Small intestine (tissue), 7 donors: Measurements from ENCODE around the gene DNAJB14. TPM values are rescaled to one million over a fixed set of nuclear protein-coding genes. Genes with fewer than 3 reads are reported as not detected.

Experiments
- DNase-seq, 2 donors: peaks; one replicate each; pipeline versions ENCODE4 v3.0.0 to v3.0.0-alpha.2; 2013
- FAIRE-seq: peaks from 2 replicates; lab custom pipeline; 2012; peaks lifted over from hg19 to GRCh38; lab: Jason Lieb, UNC
- H3K27ac ChIP-seq, 3 donors: one replicate each; pipeline ENCODE4 v1.5.1; 2013; ENCODE audit warnings: low read length in 2 of 3, mild to moderate bottlenecking in 2 of 3, control low read depth in 1 of 3, inconsistent platforms in 1 of 3, low read depth in 1 of 3, moderate library complexity in 1 of 3
- H3K27me3 ChIP-seq, 3 donors: one replicate each; pipeline ENCODE4 v1.6.1; 2013; ENCODE audit warnings: low read length in 3 of 3, inconsistent platforms in 1 of 3; ENCODE audit not compliant: control insufficient read depth in 3 of 3, insufficient read depth in 3 of 3
- H3K36me3 ChIP-seq, 3 donors: one replicate each; pipeline ENCODE4 v1.6.1; 2013; ENCODE audit warnings: low read length in 3 of 3, inconsistent platforms in 1 of 3, low read depth in 1 of 3, mild to moderate bottlenecking in 1 of 3, moderate library complexity in 1 of 3; ENCODE audit not compliant: control insufficient read depth in 3 of 3, insufficient read depth in 2 of 3
- H3K4me1 ChIP-seq, 3 donors: one replicate each; pipeline ENCODE4 v1.6.1; 2013; ENCODE audit warnings: low read length in 2 of 3, inconsistent platforms in 1 of 3, low read depth in 1 of 3, mild to moderate bottlenecking in 1 of 3, moderate library complexity in 1 of 3; ENCODE audit not compliant: control insufficient read depth in 3 of 3, insufficient read depth in 2 of 3
- H3K4me3 ChIP-seq, 3 donors: one replicate each; pipeline ENCODE4 v1.5.1; 2013; ENCODE audit warnings: low read length in 3 of 3, control low read depth in 1 of 3, inconsistent platforms in 1 of 3, low read depth in 1 of 3, mild to moderate bottlenecking in 1 of 3, moderate library complexity in 1 of 3
- H3K9me3 ChIP-seq, 2 donors: one replicate each; pipeline ENCODE4 v1.6.1; 2013; ENCODE audit warnings: low read depth in 1 of 2, low read length in 1 of 2; ENCODE audit not compliant: control insufficient read depth in 2 of 2, insufficient read depth in 1 of 2
- whole genome bisulfite sequencing, 3 donors: extraction: QIAGEN DNeasy Blood & Tissue Kit; methylation state at CpG; one replicate each; pipeline ENCODE4 v1.1.7; 2013; 5-methylcytosine and 5-hydroxymethylcytosine counted together
- polyA plus RNA-seq, 4 donors: library from polyadenylated mRNA; stranded (reverse) in 3 of 4; unstranded in 1 of 4; fragments of 200-250 nt in 3 of 4; fragments of 120-200 nt in 1 of 4; gene quantifications; one replicate each; pipeline versions ENCODE4 v1.2.1 to v1.2.3, GENCODE V29; 2013
- donor health status: healthy with polysubstance abuse.
- donor health status: control.
- donor health status: control.
- donor health status: Bipolar disorder and iron deficiency.
- donor health status: healthy.

The DNAJB14 gene
- polyA plus RNA-seq, 4 donors, result 8.6 to 31.9 (median 9.9) TPM

- Histone ChIP-seq H3K4me3 (no peak overlapping the region), H3K4me1 (no peaks in the 10 kb centered on the region), H3K9me3 (no peaks in the 10 kb centered on the region), H3K36me3 (no peaks in the 10 kb centered on the region), H3K27ac (no peak overlapping the region), H3K27me3 (peaks cover 0 to 2% (median 0%) of the 10 kb centered on the region in 3 donors)
- no peak for FAIRE-seq
- no peak for DNase-seq
- 70 to 79% (median 77%) methylated on average over 3 of the region's 3 CpGs for WGBS, 3 donors
These were observed 89.1 kb downstream of the DNAJB14 start for GRCh38 chr4:99857307-99857706.

GRCh38 chr4:99856166-99856565 lies 90.3 kb downstream of the DNAJB14 start:
- H3K27ac ChIP-seq, result peak overlapping the region in 1 of 3 donors; percentile 37
- FAIRE-seq (no peak), DNase-seq (peak in 1 of 2 donors; percentile 8)
- H3K9me3 ChIP-seq, result no peaks in the 10 kb centered on the region
- H3K27me3 ChIP-seq, result peaks cover 0 to 2% (median 0%) of the 10 kb centered on the region in 3 donors
- WGBS, 3 donors, result 50 to 63% (median 55%) methylated on average over 1 of the region's 1 CpG
- no peaks in the 10 kb centered on the region for H3K36me3 ChIP-seq
- H3K4me1 ChIP-seq, result no peaks in the 10 kb centered on the region
- H3K4me3 ChIP-seq, result no peak overlapping the region

GRCh38 chr4:99855678-99856077 lies 90.7 kb downstream of the DNAJB14 start:
- 38 to 49% (median 42%) methylated on average over 1 of the region's 1 CpG for WGBS, 3 donors
- Histone ChIP-seq H3K9me3 (no peaks in the 10 kb centered on the region), H3K4me1 (no peaks in the 10 kb centered on the region), H3K27me3 (peaks cover 0 to 2% (median 0%) of the 10 kb centered on the region in 3 donors), H3K27ac (no peak overlapping the region), H3K36me3 (no peaks in the 10 kb centered on the region), H3K4me3 (no peak overlapping the region)
- DNase-seq (peak in 1 of 2 donors; percentile 12), FAIRE-seq (no peak)

GRCh38 chr4:99853999-99854398 lies 92.4 kb downstream of the DNAJB14 start:
- no peak for DNase-seq
- H3K4me3 ChIP-seq, result no peak overlapping the region
- no peaks in the 10 kb centered on the region for H3K4me1 ChIP-seq
- no peaks in the 10 kb centered on the region for H3K9me3 ChIP-seq
- FAIRE-seq, result no peak
- no peak overlapping the region for H3K27ac ChIP-seq
- H3K36me3 ChIP-seq, result no peaks in the 10 kb centered on the region
- WGBS, 3 donors, result 68 to 71% (median 69%) methylated on average over 1 of the region's 1 CpG
- H3K27me3 ChIP-seq, result peaks cover 0 to 2% (median 0%) of the 10 kb centered on the region in 3 donors

GRCh38 chr4:99853190-99853589 lies 93.2 kb downstream of the DNAJB14 start:
- FAIRE-seq, result no peak
- no peaks in the 10 kb centered on the region for H3K27me3 ChIP-seq
- H3K4me3 ChIP-seq, result no peak overlapping the region
- H3K27ac ChIP-seq, result no peak overlapping the region
- no peaks in the 10 kb centered on the region for H3K36me3 ChIP-seq
- no peak for DNase-seq
- no peaks in the 10 kb centered on the region for H3K4me1 ChIP-seq
- H3K9me3 ChIP-seq, result no peaks in the 10 kb centered on the region
- 71 to 84% (median 79%) methylated on average over 3 of the region's 3 CpGs for WGBS, 3 donors

- DNase-seq (no peak), FAIRE-seq (no peak)
- Histone ChIP-seq H3K4me3 (no peak overlapping the region), H3K27ac (no peak overlapping the region), H3K36me3 (no peaks in the 10 kb centered on the region), H3K4me1 (no peaks in the 10 kb centered on the region), H3K27me3 (no peaks in the 10 kb centered on the region), H3K9me3 (no peaks in the 10 kb centered on the region)
- 76 to 86% (median 77%) methylated on average over 3 of the region's 3 CpGs for WGBS, 3 donors
These were observed 94.1 kb downstream of the DNAJB14 start for GRCh38 chr4:99852199-99852749.

- Histone ChIP-seq H3K9me3 (no peaks in the 10 kb centered on the region), H3K36me3 (no peaks in the 10 kb centered on the region), H3K27ac (no peak overlapping the region), H3K27me3 (no peaks in the 10 kb centered on the region), H3K4me3 (no peak overlapping the region), H3K4me1 (no peaks in the 10 kb centered on the region)
- FAIRE-seq (no peak), DNase-seq (no peak)
- WGBS, 3 donors, result 81 to 88% (median 83%) methylated on average over 4 of the region's 4 CpGs
These were observed 97.8 kb downstream of the DNAJB14 start for GRCh38 chr4:99848591-99849001.

GRCh38 chr4:99847362-99847976 lies 98.9 kb downstream of the DNAJB14 start:
- H3K36me3 ChIP-seq, result no peaks in the 10 kb centered on the region
- H3K27me3 ChIP-seq, result no peaks in the 10 kb centered on the region
- H3K4me3 ChIP-seq, result no peak overlapping the region
- no peak for FAIRE-seq
- DNase-seq, result no peak
- H3K4me1 ChIP-seq, result no peaks in the 10 kb centered on the region
- WGBS, 3 donors, result 81 to 85% (median 84%) methylated on average over 10 of the region's 10 CpGs
- H3K27ac ChIP-seq, result peak overlapping the region in 1 of 3 donors; percentile 2
- H3K9me3 ChIP-seq, result no peaks in the 10 kb centered on the region
